GM19023 (cell line): ENCODE data around the gene MYO18B.

Experiments used
- ATAC-seq: cut with Tn5 transposase; IDR thresholded peaks from one replicate; pipeline ENCODE4 v1.9.1; 2021; ENCODE audit warnings: mild to moderate bottlenecking, moderate library complexity; ENCODE audit not compliant: unreplicated experiment

MYO18B gene

GRCh38 chr22:25896098-25896497 lies 154.1 kb downstream of the MYO18B start:
- ATAC-seq = no peak

DNA sequence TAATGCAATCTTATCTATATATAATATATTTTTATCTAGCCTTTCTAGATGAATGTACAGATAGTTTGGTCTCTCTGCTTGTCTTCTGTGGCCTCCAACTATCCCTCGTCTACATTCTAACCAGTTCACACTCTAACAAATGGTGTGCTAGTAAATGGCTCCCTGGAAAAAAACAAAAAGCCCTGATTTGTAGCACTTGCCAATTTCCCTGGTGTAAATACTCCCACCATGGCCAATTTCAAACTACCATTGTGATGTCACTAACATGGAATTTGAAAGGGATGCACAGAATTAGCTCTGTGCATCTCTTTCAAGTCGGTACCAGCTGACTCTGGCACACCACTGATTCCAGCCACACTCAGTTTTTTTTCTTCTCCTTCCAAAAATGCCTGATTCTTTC lies 154.6 kb downstream of the MYO18B start:
- no peak for ATAC-seq

DNA sequence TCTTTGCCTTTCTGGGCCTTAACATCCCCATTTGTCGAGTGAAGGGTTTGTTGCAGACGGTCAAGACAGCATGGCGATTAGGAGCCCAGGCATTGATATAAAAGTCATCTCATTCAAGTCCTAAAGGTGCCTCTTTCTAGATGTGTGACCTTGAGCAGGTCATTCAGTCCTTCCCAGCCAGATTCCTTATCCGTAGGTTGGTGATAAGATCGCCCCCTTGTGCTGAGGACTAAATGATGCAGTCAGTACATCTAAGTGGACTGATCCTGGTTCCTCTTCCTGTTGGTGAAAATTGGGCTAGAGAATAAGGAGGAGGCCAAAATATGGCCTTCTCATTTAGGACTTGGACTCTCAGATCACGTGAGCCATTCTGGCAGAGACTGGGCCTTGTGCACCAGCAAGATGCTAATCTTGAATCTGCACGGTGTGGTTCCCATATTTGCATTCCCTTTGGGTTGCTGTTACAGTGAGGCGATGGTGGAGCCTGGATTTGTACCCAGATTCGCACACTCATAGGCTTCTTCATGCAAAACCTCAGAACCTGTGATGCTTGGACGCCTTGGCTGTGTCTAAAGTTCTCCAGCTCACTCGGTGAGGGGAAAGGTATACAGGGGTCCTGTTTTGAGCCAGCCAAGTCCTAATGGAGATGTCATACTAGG lies 156.8 kb downstream of the MYO18B start:
- no peak for ATAC-seq

- ATAC-seq = no peak
Observed at GRCh38 chr22:25899566-25899965, 157.6 kb downstream of the MYO18B start.

- no peak for ATAC-seq
Observed at GRCh38 chr22:25900390-25900789, 158.4 kb downstream of the MYO18B start.

DNA sequence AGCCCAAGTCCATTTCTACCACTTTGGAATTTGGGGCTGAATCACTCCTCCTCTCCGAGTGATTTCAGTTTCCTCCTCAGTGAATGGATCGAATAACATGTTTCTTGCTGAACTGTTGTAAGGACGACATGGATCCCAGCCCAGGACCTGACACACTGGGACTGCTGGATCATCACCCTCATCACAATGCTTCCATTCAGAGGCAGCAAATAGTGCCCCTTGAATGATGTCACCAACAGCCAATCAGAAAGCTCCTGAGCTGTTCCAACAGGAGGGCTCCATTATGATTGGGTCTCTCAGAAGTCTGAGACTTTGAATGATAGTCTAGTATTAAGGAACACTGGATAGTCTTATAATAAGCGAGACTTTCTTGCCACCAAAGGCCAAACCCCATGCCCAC lies 158.9 kb downstream of the MYO18B start:
- no peak for ATAC-seq

GRCh38 chr22:25902402-25902801 lies 160.4 kb downstream of the MYO18B start:
- no peak for ATAC-seq

GRCh38 chr22:25903294-25903693 lies 161.3 kb downstream of the MYO18B start:
- ATAC-seq = no peak

- no peak for ATAC-seq
Observed at GRCh38 chr22:25908212-25908611, 166.2 kb downstream of the MYO18B start.

GRCh38 chr22:25908755-25909154 lies 166.8 kb downstream of the MYO18B start:
- ATAC-seq = no peak

- no peak for ATAC-seq
Observed at GRCh38 chr22:25909614-25910387, 167.8 kb downstream of the MYO18B start.

- no peak for ATAC-seq
Observed at GRCh38 chr22:25911243-25911972, 169.4 kb downstream of the MYO18B start.

- ATAC-seq = no peak
Observed at GRCh38 chr22:25919452-25919851, 177.5 kb downstream of the MYO18B start.

- no peak for ATAC-seq
Observed at GRCh38 chr22:25922141-25922540, 180.2 kb downstream of the MYO18B start.

GRCh38 chr22:25923914-25924313 lies 181.9 kb downstream of the MYO18B start:
- ATAC-seq = no peak

DNA sequence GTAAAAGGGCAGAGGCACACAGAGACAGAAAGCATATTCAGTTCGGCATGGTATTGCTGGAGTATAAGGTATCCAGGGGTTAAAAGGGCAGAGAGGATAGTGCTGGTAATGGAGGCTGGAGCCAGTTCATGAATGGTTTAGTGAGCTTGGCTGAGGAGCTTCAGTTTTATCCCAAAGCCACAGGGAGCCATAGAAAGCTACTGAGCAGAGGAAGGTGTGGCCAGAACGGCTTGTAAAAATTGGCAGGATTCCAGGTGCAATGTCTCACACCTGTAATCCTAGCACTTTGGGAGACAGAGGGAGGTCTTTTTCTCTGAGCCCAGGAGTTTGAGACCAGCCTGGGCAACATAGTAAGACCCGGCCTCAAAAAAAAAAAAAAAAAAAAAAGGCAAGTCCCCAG lies 186.1 kb downstream of the MYO18B start:
- ATAC-seq = no peak

DNA sequence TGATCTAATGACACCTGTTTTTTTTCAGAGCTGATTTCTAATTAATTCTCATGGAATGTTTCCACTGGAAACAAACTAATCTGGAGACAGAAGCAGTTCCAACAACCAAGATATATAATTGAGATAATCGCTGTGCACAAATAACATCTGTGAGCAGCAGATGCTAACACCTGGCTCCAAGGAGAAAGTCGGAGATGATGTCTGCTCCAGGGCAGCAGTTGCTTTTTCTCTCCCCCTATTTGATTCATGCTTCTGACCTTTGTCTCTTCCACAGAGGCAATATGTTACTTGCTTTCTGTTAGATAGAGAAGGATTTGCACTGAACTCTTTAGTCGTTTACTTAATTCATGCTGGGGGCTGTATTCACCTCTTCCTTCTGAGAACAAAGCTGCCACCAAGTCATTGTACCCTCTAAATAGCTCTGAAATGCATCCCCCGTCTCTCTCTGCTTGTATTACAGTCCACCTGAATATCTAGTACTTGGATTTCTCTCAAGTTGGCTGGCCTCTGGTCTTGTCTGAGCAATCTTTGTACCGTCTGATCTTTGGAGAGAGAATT lies 187.4 kb downstream of the MYO18B start:
- ATAC-seq = no peak

GRCh38 chr22:25930083-25930482 lies 188.1 kb downstream of the MYO18B start:
- no peak for ATAC-seq

GRCh38 chr22:25930788-25931310 lies 188.9 kb downstream of the MYO18B start:
- no peak for ATAC-seq

GRCh38 chr22:25933158-25933788 lies 191.3 kb downstream of the MYO18B start:
- no peak for ATAC-seq
